HepG2 (cell line): ENCODE measurements around the gene MRAP. TPM values are rescaled to one million over a fixed set of nuclear protein-coding genes. Genes with fewer than 3 reads are reported as not detected.

ENCODE experiments used
- ATAC-seq: fragments of 200-7000 bp; cut with Tn5 transposase; 3 replicates; pipeline ENCODE4 v1.9.1; 2020; ENCODE audit warnings: mild to moderate bottlenecking, moderate library complexity
- BruUV-seq: library from RNA; stranded (reverse); fragments of 400-500 nt; replicated peaks from 2 replicates; lab custom pipeline; 2021; lab: Mats Ljungman, UMichigan
- CTCF ChIA-PET: fragments of 300-600 bp; formaldehyde crosslinking; extraction: SDS; loops from one replicate; lab custom pipeline; 2021; ENCODE audit warnings: low total read pairs, inconsistent platforms, low intra/inter-chr PET ratio; lab: Yijun Ruan, JAX
- POLR2A ChIA-PET: fragments of 350-600 bp; sonication (Branson Sonifier 250); formaldehyde crosslinking; loops from one replicate; lab custom pipeline; 2020; ENCODE audit warnings: antibody characterized with exemption, inconsistent platforms; lab: Yijun Ruan, JAX
- DNase-seq: peaks from one replicate; pipeline ENCODE4 v3.0.0-alpha.2; 2015; ENCODE audit warnings: low spot score
- FAIRE-seq: peaks from 3 replicates; lab custom pipeline; 2011; peaks lifted over from hg19 to GRCh38; lab: Jason Lieb, UNC
- H2AFZ ChIP-seq: one replicate; pipeline ENCODE4 v1.6.1; 2011; ENCODE audit warnings: low read length, inconsistent platforms
- H3K27ac ChIP-seq: fragments of 300-600 bp; 3 replicates; pipeline ENCODE4 v1.8.0; 2011; ENCODE audit warnings: mixed run types, mild to moderate bottlenecking, mixed read lengths, low read length, inconsistent platforms; ENCODE audit not compliant: insufficient read depth; ENCODE audit errors: extremely low read length
- H3K27me3 ChIP-seq, 2 experiments: fragments of 200-600 bp in 1 of 2; 2 replicates in 1 of 2; 3 replicates in 1 of 2; pipeline versions ENCODE4 v1.6.0 to v1.8.0; 2011; ENCODE audit warnings: low read length in 2 of 2, mild to moderate bottlenecking in 2 of 2, moderate library complexity in 2 of 2, inconsistent platforms in 1 of 2; ENCODE audit not compliant: insufficient read depth in 2 of 2, control insufficient read depth in 1 of 2
- H3K36me3 ChIP-seq, 2 experiments: fragments of 200-600 bp in 1 of 2; replicated peaks in 1 of 2; 2 replicates in 1 of 2; 3 replicates in 1 of 2; pipeline versions ENCODE4 v1.5.1 to v1.8.0; 2011; ENCODE audit warnings: low read length in 2 of 2, inconsistent platforms in 1 of 2; ENCODE audit not compliant: insufficient read depth in 2 of 2, control insufficient read depth in 1 of 2
- H3K4me1 ChIP-seq: 2 replicates; pipeline ENCODE4 v1.5.1; 2012; ENCODE audit warnings: low read length, inconsistent platforms; ENCODE audit not compliant: insufficient read depth
- H3K4me2 ChIP-seq: 2 replicates; pipeline ENCODE4 v1.6.0; 2011; ENCODE audit warnings: low read depth, low read length, inconsistent platforms
- H3K4me3 ChIP-seq, 3 experiments: fragments of 200-600 bp in 1 of 3; sonication (generic), shearing (Covaris generic) in 1 of 3; replicated peaks in 1 of 3; 2 replicates each; pipeline ENCODE4 v1.5.1; 2011 to 2016; ENCODE audit warnings: low read length in 3 of 3, inconsistent platforms in 2 of 3, low read depth in 2 of 3, mild to moderate bottlenecking in 2 of 3, control low read depth in 1 of 3, mixed read lengths in 1 of 3; ENCODE audit not compliant: insufficient read depth in 1 of 3
- H3K79me2 ChIP-seq: one replicate; pipeline ENCODE4 v1.6.1; 2011; ENCODE audit warnings: low read length, inconsistent platforms; ENCODE audit not compliant: insufficient read depth
- H3K9ac ChIP-seq: 2 replicates; pipeline ENCODE4 v1.6.0; 2011; ENCODE audit warnings: mild to moderate bottlenecking, low read depth, low read length, inconsistent platforms; ENCODE audit not compliant: insufficient read depth
- H3K9me3 ChIP-seq: 2 replicates; pipeline ENCODE4 v1.5.1; 2012; ENCODE audit warnings: mild to moderate bottlenecking, low read length
- H4K20me1 ChIP-seq: 2 replicates; pipeline ENCODE4 v1.6.0; 2011; ENCODE audit warnings: inconsistent platforms, mild to moderate bottlenecking, low read length, moderate library complexity; ENCODE audit not compliant: insufficient read depth
- KDM5B ChIP-seq: sonication (generic); formaldehyde crosslinking; IDR thresholded peaks from 2 replicates; pipeline ENCODE4 v1.4.0; 2020; ENCODE audit warnings: missing genetic modification reagents, mild to moderate bottlenecking, borderline replicate concordance
- NCOA2 ChIP-seq: sonication (generic); formaldehyde crosslinking; IDR thresholded peaks from 2 replicates; pipeline ENCODE4 v1.8.0; 2022; ENCODE audit warnings: inconsistent platforms
- RBM22 ChIP-seq: fragments of 200-400 bp; formaldehyde crosslinking; optimal IDR thresholded peaks from 2 replicates; pipeline ENCODE3; 2017; ENCODE audit warnings: mild to moderate bottlenecking, low read length, moderate library complexity
- WGBS: methylation state at CpG from one replicate; pipeline ENCODE4 v1.1.6; 2017; ENCODE audit warnings: low lambda C conversion rate; 5-methylcytosine and 5-hydroxymethylcytosine counted together
- in situ Hi-C: cut with HindIII; loops from 2 replicates; pipeline ENCODE4 v1.10.0; 2017; ENCODE audit warnings: low pct_unique_long_range_greater_than_20kb; ENCODE audit not compliant: extremely low pct_ligation_motif_present
- intact Hi-C: fragments of 100-400 bp; cut with micrococcal nuclease; formaldehyde crosslinking; loops from one replicate; pipeline ENCODE4 v1.10.0; 2022; ENCODE audit not compliant: unreplicated experiment
- polyA plus RNA-seq, 8 experiments: library from polyadenylated mRNA; depleted of rRNA in 3 of 8; stranded (reverse) in 7 of 8; unstranded in 1 of 8; fragments of >200 nt; fragmentation: Illumina TruSeq in 4 of 8; extraction: Trizol in 4 of 8; gene quantifications; 2 replicates each; pipeline versions ENCODE4 v1.2.1 to v1.2.3, GENCODE V29; 2011 to 2016; ENCODE audit warnings: low read depth in 4 of 8, missing spikeins in 1 of 8, mixed read lengths in 1 of 8; ENCODE audit not compliant: insufficient read depth in 1 of 8
- total RNA-seq, 5 experiments: library from RNA; depleted of rRNA; stranded (reverse); fragments of >200 nt; fragmentation: Illumina TruSeq; extraction: Trizol; gene quantifications; 2 replicates each; pipeline ENCODE4 v1.2.3, GENCODE V29; 2016; ENCODE audit warnings: low read depth in 1 of 5

MRAP gene
- total and polyA plus RNA-seq, 2 of the 13 experiments (the other 11 are each of a cell fraction or from before 2014, with no cell fraction given), result 0.46 to 1.2 TPM

DNA sequence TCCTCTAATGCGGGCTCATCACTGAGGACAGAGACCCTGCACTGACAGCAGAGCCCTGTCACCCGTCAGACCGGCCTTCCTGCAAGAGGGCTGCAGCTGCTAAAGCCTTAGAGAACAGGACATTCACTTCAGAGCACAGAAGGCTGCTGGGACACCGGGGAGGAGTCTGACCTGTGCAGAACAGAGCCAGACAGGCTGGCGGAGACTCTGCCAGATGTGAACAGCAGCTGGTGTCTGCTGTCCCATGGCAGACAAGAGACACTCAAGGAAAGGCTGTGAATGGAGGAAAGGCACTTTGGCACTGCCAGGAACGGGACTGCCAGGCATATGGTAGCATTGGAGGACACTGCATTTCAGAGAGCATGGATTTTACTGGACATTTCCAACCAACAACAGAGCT, 21.4 kb downstream of the MRAP start:
- CTCF ChIA-PET, result no interaction called here
- H3K36me3 ChIP-seq, result peaks cover 45 to 95% of the 10 kb centered on the region in 2 experiments
- no peak for FAIRE-seq
- H3K4me2 ChIP-seq, result no peak overlapping the region
- no TSS peak for BruUV-seq
- in situ Hi-C loops, result no loop called here
- H3K27ac ChIP-seq, result no peak overlapping the region
- peaks cover 14% of the 10 kb centered on the region for H3K4me1 ChIP-seq
- no peaks in the 10 kb centered on the region for H3K9me3 ChIP-seq
- no peak overlapping the region for H3K4me3 ChIP-seq
- no peak for TF ChIP-seq KDM5B (CRISPR knock-in tag)
- WGBS, result 99% methylated on average over 6 of the region's 6 CpGs
- intact Hi-C loops, result no loop called here
- H3K9ac ChIP-seq, result no peak overlapping the region
- no peaks in the 10 kb centered on the region for H3K27me3 ChIP-seq
- H2AFZ ChIP-seq, result no peak overlapping the region
- POLR2A ChIA-PET, result no interaction called here
- H4K20me1 ChIP-seq, result no peaks in the 10 kb centered on the region
- DNase-seq, result no peak
- no peaks in the 10 kb centered on the region for H3K79me2 ChIP-seq
- no peak for ATAC-seq

DNA sequence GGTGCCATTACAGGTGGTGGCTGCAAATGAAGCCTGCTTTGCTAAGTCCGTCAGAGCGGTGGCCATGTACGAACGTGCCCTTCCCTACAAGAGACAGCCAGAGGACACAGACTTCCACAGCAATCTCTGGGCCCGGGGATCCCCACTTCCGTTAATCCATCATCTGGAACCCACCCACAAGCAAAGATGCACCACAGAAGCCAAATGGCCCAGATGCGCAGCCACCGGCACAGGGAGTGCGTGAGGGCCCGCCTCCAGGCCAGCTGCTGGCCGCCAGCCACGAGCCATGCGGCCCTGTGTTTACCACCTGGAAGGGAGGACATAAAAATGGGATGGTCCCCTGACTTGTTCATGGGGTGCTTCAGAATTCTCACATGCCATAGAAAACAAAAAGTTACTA, 22.1 kb downstream of the MRAP start:
- POLR2A ChIA-PET, result no interaction called here
- H4K20me1 ChIP-seq, result no peaks in the 10 kb centered on the region
- 97% methylated on average over 7 of the region's 13 CpGs for WGBS
- H3K36me3 ChIP-seq, result peaks cover 46 to 99% of the 10 kb centered on the region in 2 experiments
- no peak overlapping the region for H3K4me2 ChIP-seq
- no peak for TF ChIP-seq NCOA2 (CRISPR knock-in tag)
- TF ChIP-seq RBM22, result peak; percentile 40
- TF ChIP-seq, all 625 proteins: peak for 1
- no peak for ATAC-seq
- H2AFZ ChIP-seq, result no peak overlapping the region
- H3K27me3 ChIP-seq, result no peaks in the 10 kb centered on the region
- H3K9me3 ChIP-seq, result no peaks in the 10 kb centered on the region
- FAIRE-seq, result no peak
- H3K4me1 ChIP-seq, result peaks cover 9% of the 10 kb centered on the region
- DNase-seq, result no peak
- H3K27ac ChIP-seq, result no peak overlapping the region
- intact Hi-C loops (no loop called here), in situ Hi-C loops (no loop called here)
- no TSS peak for BruUV-seq
- no peak overlapping the region for H3K9ac ChIP-seq
- no peak overlapping the region for H3K4me3 ChIP-seq
- CTCF ChIA-PET, result no interaction called here
- H3K79me2 ChIP-seq, result no peaks in the 10 kb centered on the region
